Liver (tissue), 9 donors: Measurements from ENCODE around the gene C2orf80. TPM values are rescaled to one million over a fixed set of nuclear protein-coding genes. Genes with fewer than 3 reads are reported as not detected.

Source experiments
- DNase-seq: peaks from one replicate; pipeline ENCODE4 v3.0.0-alpha.2; 2017; ENCODE audit warnings: low spot score
- H3K27ac ChIP-seq, 2 donors: one replicate each; pipeline ENCODE4 v1.7.0; 2013; ENCODE audit warnings: inconsistent platforms in 2 of 2, low read length in 2 of 2, control low read depth in 1 of 2, low read depth in 1 of 2, mild to moderate bottlenecking in 1 of 2
- H3K27me3 ChIP-seq, 4 donors: one replicate each; pipeline versions ENCODE4 v1.6.1 to v1.7.0; 2013; ENCODE audit warnings: low read length in 3 of 4, inconsistent platforms in 1 of 4, mild to moderate bottlenecking in 1 of 4, moderate library complexity in 1 of 4; ENCODE audit not compliant: control insufficient read depth in 4 of 4, insufficient read depth in 4 of 4
- H3K36me3 ChIP-seq, 4 donors: one replicate each; pipeline versions ENCODE4 v1.6.1 to v1.7.0; 2013; ENCODE audit warnings: low read length in 3 of 4, mild to moderate bottlenecking in 3 of 4, low read depth in 1 of 4, moderate library complexity in 1 of 4; ENCODE audit not compliant: control insufficient read depth in 4 of 4, insufficient read depth in 3 of 4
- H3K4me1 ChIP-seq, 4 donors: one replicate each; pipeline versions ENCODE4 v1.6.1 to v1.7.0; 2013; ENCODE audit warnings: low read length in 3 of 4, mild to moderate bottlenecking in 3 of 4, moderate library complexity in 1 of 4; ENCODE audit not compliant: control insufficient read depth in 4 of 4, insufficient read depth in 4 of 4
- H3K4me3 ChIP-seq, 3 donors: one replicate each; pipeline versions ENCODE4 v1.6.1 to v1.7.0; 2013; ENCODE audit warnings: low read length in 3 of 3, control low read depth in 1 of 3, low read depth in 1 of 3, mild to moderate bottlenecking in 1 of 3
- H3K9ac ChIP-seq, 2 donors: one replicate each; pipeline ENCODE4 v1.7.0; 2013; ENCODE audit warnings: low read length in 2 of 2, mild to moderate bottlenecking in 2 of 2, moderate library complexity in 2 of 2, control low read depth in 1 of 2, low read depth in 1 of 2
- H3K9me3 ChIP-seq, 4 donors: one replicate each; pipeline versions ENCODE4 v1.6.1 to v1.7.0; 2013; ENCODE audit warnings: low read length in 3 of 4; ENCODE audit not compliant: control insufficient read depth in 4 of 4
- ATF3 ChIP-seq: IDR thresholded peaks from 2 replicates; pipeline ENCODE4 v1.6.1; 2016; ENCODE audit warnings: antibody characterized with exemption
- CTCF ChIP-seq: fragments of 150-350 bp; IDR thresholded peaks from 2 replicates; pipeline ENCODE4 v1.5.1; 2017; ENCODE audit warnings: improper control_type of control experiment, low read depth, low read length; ENCODE audit not compliant: missing input control
- EGR1 ChIP-seq, 2 donors: IDR thresholded peaks; 2 replicates each; pipeline ENCODE4 v1.6.1; 2016 to 2018; ENCODE audit warnings: antibody characterized with exemption in 2 of 2, low read depth in 2 of 2
- FOXA1 ChIP-seq: IDR thresholded peaks from 2 replicates; pipeline ENCODE4 v1.6.1; 2016; ENCODE audit warnings: antibody characterized with exemption
- FOXA2 ChIP-seq: IDR thresholded peaks from 2 replicates; pipeline ENCODE4 v1.6.1; 2016; ENCODE audit warnings: antibody characterized with exemption
- GABPA ChIP-seq, 2 donors: IDR thresholded peaks in 1 of 2; conservative IDR thresholded peaks in 1 of 2; 2 replicates each; pipeline ENCODE4 v1.6.1; 2016; ENCODE audit warnings: antibody characterized with exemption in 2 of 2, mild to moderate bottlenecking in 1 of 2, moderate library complexity in 1 of 2
- HNF4A ChIP-seq, 2 donors: conservative IDR thresholded peaks; 2 replicates each; pipeline ENCODE4 v1.6.1; 2016; ENCODE audit warnings: antibody characterized with exemption in 2 of 2, mild to moderate bottlenecking in 2 of 2
- HNF4G ChIP-seq: IDR thresholded peaks from 2 replicates; pipeline ENCODE4 v1.6.1; 2016; ENCODE audit warnings: antibody characterized with exemption
- JUND ChIP-seq, 2 donors: IDR thresholded peaks; 2 replicates each; pipeline ENCODE4 v1.6.1; 2016; ENCODE audit warnings: antibody characterized with exemption in 2 of 2
- MAX ChIP-seq: IDR thresholded peaks from 2 replicates; pipeline ENCODE4 v1.6.1; 2016; ENCODE audit warnings: antibody characterized with exemption
- NR2F2 ChIP-seq: IDR thresholded peaks from 2 replicates; pipeline ENCODE4 v1.6.1; 2016; ENCODE audit warnings: antibody characterized with exemption
- RAD21 ChIP-seq, 2 donors: IDR thresholded peaks; 2 replicates each; pipeline ENCODE4 v1.6.1; 2016; ENCODE audit warnings: antibody characterized with exemption in 2 of 2, mild to moderate bottlenecking in 2 of 2
- REST ChIP-seq: IDR thresholded peaks from 2 replicates; pipeline ENCODE4 v1.6.1; 2016; ENCODE audit warnings: antibody characterized with exemption, mild to moderate bottlenecking
- RXRA ChIP-seq, 2 donors: IDR thresholded peaks; 2 replicates each; pipeline ENCODE4 v1.6.1; 2017 to 2018; ENCODE audit warnings: antibody characterized with exemption in 2 of 2, mild to moderate bottlenecking in 1 of 2
- SP1 ChIP-seq: IDR thresholded peaks from 2 replicates; pipeline ENCODE4 v1.6.1; 2018; ENCODE audit warnings: antibody characterized with exemption, mild to moderate bottlenecking
- YY1 ChIP-seq: IDR thresholded peaks from 2 replicates; pipeline ENCODE4 v1.6.1; 2016; ENCODE audit warnings: antibody characterized with exemption, mild to moderate bottlenecking
- WGBS: extraction: QIAGEN DNeasy Blood & Tissue Kit; methylation state at CpG from one replicate; pipeline ENCODE4 v1.1.7; 2013; 5-methylcytosine and 5-hydroxymethylcytosine counted together
- polyA plus RNA-seq, 2 donors: library from polyadenylated mRNA; stranded (reverse) in 1 of 2; unstranded in 1 of 2; fragments of 200-250 nt in 1 of 2; fragments of >200 nt in 1 of 2; fragmentation: Nextera tagmentation in 1 of 2; extraction: Ambion mirVana in 1 of 2; gene quantifications; one replicate each; pipeline versions ENCODE4 v1.2.1 to v1.2.3, GENCODE V29; 2013 to 2015
- total RNA-seq, 2 donors: library from RNA; depleted of rRNA; stranded (reverse); fragments of >200 nt; gene quantifications; one replicate each; pipeline ENCODE4 v1.2.3, GENCODE V29; 2014
- donor health status: healthy.
- donor health status: healthy.
- donor health status: healthy.
- donor health status: healthy.
- donor health status: healthy.

The C2orf80 gene
- total and polyA plus RNA-seq, 4 donors, result not detected

DNA sequence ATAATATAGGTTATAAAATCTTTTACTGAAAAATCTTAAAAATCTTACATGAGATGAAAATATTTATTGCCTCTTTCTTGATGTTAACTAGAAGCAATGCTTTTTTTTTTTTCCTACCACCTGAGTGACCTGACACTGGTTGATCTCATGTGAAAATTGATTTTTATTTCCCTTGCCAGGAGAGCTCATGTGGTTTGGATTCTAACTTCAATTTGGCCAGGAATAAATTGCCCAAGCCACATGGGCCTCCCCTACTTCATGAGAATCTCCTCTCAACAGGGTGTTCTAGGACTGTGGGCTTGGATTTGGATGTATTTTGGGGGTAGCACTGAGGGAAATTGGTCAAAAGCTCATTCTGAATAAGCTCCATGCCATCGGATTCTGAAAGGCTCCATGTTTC, 45.0 kb upstream of the C2orf80 start:
- peaks cover 0 to 6% (median 3%) of the 10 kb centered on the region in 4 donors for H3K4me1 ChIP-seq
- H3K9ac ChIP-seq, result no peak overlapping the region
- 86% methylated on average over 1 of the region's 1 CpG for WGBS
- DNase-seq, result no peak
- no peaks in the 10 kb centered on the region for H3K9me3 ChIP-seq
- H3K4me3 ChIP-seq, result no peak overlapping the region
- peak overlapping the region in 1 of 2 donors; percentile 42 for H3K27ac ChIP-seq
- peaks cover 11 to 29% (median 27%) of the 10 kb centered on the region in 4 donors for H3K36me3 ChIP-seq
- TF ChIP-seq FOXA2 (no peak), ATF3 (no peak), RXRA (IDR thresholded peaks at IDR 0.05) (peak in 1 of 2 donors; percentile 8), HNF4A (conservative IDR thresholded peaks at IDR 0.05) (peak in 1 of 2 donors; percentile 16), JUND (IDR thresholded peaks at IDR 0.05) (no peak)
- H3K27me3 ChIP-seq, result no peaks in the 10 kb centered on the region

GRCh38 chr2:208228476-208228875, 38.6 kb upstream of the C2orf80 start:
- WGBS, result 70% methylated on average over 1 of the region's 1 CpG
- no peak overlapping the region for H3K27ac ChIP-seq

More at GRCh38 chr2:208228476-208228875, 38.6 kb upstream of the C2orf80 start:
- Histone ChIP-seq H3K4me3 (no peak overlapping the region), H3K9ac (no peak overlapping the region), H3K27me3 (no peaks in the 10 kb centered on the region), H3K9me3 (no peaks in the 10 kb centered on the region), H3K4me1 (peaks cover 0 to 4% (median 0%) of the 10 kb centered on the region in 4 donors), H3K36me3 (no peaks in the 10 kb centered on the region)
- TF ChIP-seq NR2F2 (no peak), GABPA (IDR thresholded peaks at IDR 0.05 in 1 of 2, conservative IDR thresholded peaks at IDR 0.05 in 1 of 2) (no peak), EGR1 (IDR thresholded peaks at IDR 0.05; ENCODE audit: low read depth in 2 of 2) (no peak), ATF3 (no peak), FOXA1 (no peak), CTCF (no peak), MAX (no peak), RAD21 (IDR thresholded peaks at IDR 0.05) (no peak), RXRA (IDR thresholded peaks at IDR 0.05) (no peak), JUND (IDR thresholded peaks at IDR 0.05) (no peak), SP1 (no peak), YY1 (no peak), HNF4A (conservative IDR thresholded peaks at IDR 0.05) (no peak), REST (no peak), HNF4G (no peak)
- DNase-seq, result no peak
